ENCODE results near the gene CCL16. TPM values are rescaled to one million over a fixed set of nuclear protein-coding genes. Genes with fewer than 3 reads are reported as not detected.
A peak's percentile ranks its signal among the peaks of the same experiment; 100 is the strongest.

The CCL16 gene
- total and polyA plus RNA-seq, 5 donors: 0.15 to 0.29 TPM; not detected in 3

GRCh38 chr17:35984140-35984539 is 2.8 kb upstream of the CCL16 start:
- no peak for ATAC-seq
- intact Hi-C loops (cut with DNase I): no loop called here
- no peak for DNase-seq
- no peaks in the 10 kb centered on the region for H3K27me3 ChIP-seq (ENCODE audit: control insufficient read depth, insufficient read depth)
- peaks cover 4% of the 10 kb centered on the region for H3K4me1 ChIP-seq (ENCODE audit: control insufficient read depth, insufficient read depth, low read length)
- H3K4me3 ChIP-seq (ENCODE audit: low read length): no peak overlapping the region
- H3K9me3 ChIP-seq (ENCODE audit: control insufficient read depth, low read length): no peaks in the 10 kb centered on the region
- no peak overlapping the region for H3K27ac ChIP-seq (ENCODE audit: low read length)
- 94% methylated on average over 6 of the region's 6 CpGs for WGBS

- Histone ChIP-seq H3K9me3 (ENCODE audit: control insufficient read depth, low read length) (no peaks in the 10 kb centered on the region), H3K4me3 (ENCODE audit: low read length) (no peak overlapping the region), H3K4me1 (ENCODE audit: control insufficient read depth, insufficient read depth, low read length) (peaks cover 4% of the 10 kb centered on the region), H3K27ac (ENCODE audit: low read length) (no peak overlapping the region), H3K27me3 (ENCODE audit: control insufficient read depth, insufficient read depth) (no peaks in the 10 kb centered on the region)
- ATAC-seq: no peak
- DNase-seq: no peak
- whole genome bisulfite sequencing: 85% methylated on average over 3 of the region's 3 CpGs
- intact Hi-C loops (cut with DNase I): no loop called here
Observed at GRCh38 chr17:35982409-35983191, 1.3 kb upstream of the CCL16 start.

GRCh38 chr17:35981908-35982330 is 622 bp upstream of the CCL16 start:
- no peak overlapping the region for H3K27ac ChIP-seq (ENCODE audit: low read length)
- WGBS: 78% methylated on average over 4 of the region's 4 CpGs

GRCh38 chr17:35978346-35978745 is 3.0 kb downstream of the CCL16 start:
- H3K4me1 ChIP-seq (ENCODE audit: control insufficient read depth, insufficient read depth, low read length): no peaks in the 10 kb centered on the region
- DNase-seq (no peak), ATAC-seq (no peak)
- 82% methylated on average over 3 of the region's 3 CpGs for WGBS
- H3K27ac ChIP-seq (ENCODE audit: low read length): no peak overlapping the region
- intact Hi-C loops (cut with DNase I): loop anchor here in 2 of 4 donors (10.0 kb wide), 2 partner anchors 166 to 496 kb away; no protein-coding TSS in a partner anchor
- no peaks in the 10 kb centered on the region for H3K27me3 ChIP-seq (ENCODE audit: control insufficient read depth, insufficient read depth)
- H3K9me3 ChIP-seq (ENCODE audit: control insufficient read depth, low read length): no peaks in the 10 kb centered on the region
- H3K4me3 ChIP-seq (ENCODE audit: low read length): no peak overlapping the region

More at GRCh38 chr17:35981908-35982330, 622 bp upstream of the CCL16 start:
- intact Hi-C loops (cut with DNase I): no loop called here
- DNase-seq (no peak), ATAC-seq (no peak)
- H3K27me3 ChIP-seq (ENCODE audit: control insufficient read depth, insufficient read depth): no peaks in the 10 kb centered on the region
- peaks cover 2% of the 10 kb centered on the region for H3K4me1 ChIP-seq (ENCODE audit: control insufficient read depth, insufficient read depth, low read length)
- no peak overlapping the region for H3K4me3 ChIP-seq (ENCODE audit: low read length)
- no peaks in the 10 kb centered on the region for H3K9me3 ChIP-seq (ENCODE audit: control insufficient read depth, low read length)

- ATAC-seq: no peak
- Histone ChIP-seq H3K9me3 (ENCODE audit: control insufficient read depth, low read length) (no peaks in the 10 kb centered on the region), H3K4me3 (ENCODE audit: low read length) (no peak overlapping the region), H3K4me1 (ENCODE audit: control insufficient read depth, insufficient read depth, low read length) (no peaks in the 10 kb centered on the region), H3K27ac (ENCODE audit: low read length) (no peak overlapping the region), H3K27me3 (ENCODE audit: control insufficient read depth, insufficient read depth) (no peaks in the 10 kb centered on the region)
- 95% methylated on average over 7 of the region's 7 CpGs for WGBS
- DNase-seq: no peak
- intact Hi-C loops (cut with DNase I): loop anchor here in 2 of 4 donors (10.0 kb wide), 2 partner anchors 167 to 497 kb away; no protein-coding TSS in a partner anchor
Observed at GRCh38 chr17:35977509-35977908, 3.8 kb downstream of the CCL16 start.

- Histone ChIP-seq H3K27me3 (ENCODE audit: control insufficient read depth, insufficient read depth) (no peaks in the 10 kb centered on the region), H3K4me1 (ENCODE audit: control insufficient read depth, insufficient read depth, low read length) (no peaks in the 10 kb centered on the region), H3K4me3 (ENCODE audit: low read length) (no peak overlapping the region), H3K27ac (ENCODE audit: low read length) (no peak overlapping the region), H3K9me3 (ENCODE audit: control insufficient read depth, low read length) (no peaks in the 10 kb centered on the region)
- DNase-seq (peak in 2 of 3 donors; percentile 12 to 59), ATAC-seq (peak; percentile 64 to 71)
- 55% methylated on average over 10 of the region's 10 CpGs for WGBS
- intact Hi-C loops (cut with DNase I): loop anchor here in 2 of 4 donors (5.0 to 10.0 kb wide), 3 partner anchors 171 to 501 kb away; no protein-coding TSS in a partner anchor
Observed at GRCh38 chr17:35973333-35974260, 7.7 kb downstream of the CCL16 start.

- no peak overlapping the region for H3K4me3 ChIP-seq (ENCODE audit: low read length)
- no peaks in the 10 kb centered on the region for H3K4me1 ChIP-seq (ENCODE audit: control insufficient read depth, insufficient read depth, low read length)
- WGBS: 73% methylated on average over 4 of the region's 4 CpGs
- no peaks in the 10 kb centered on the region for H3K27me3 ChIP-seq (ENCODE audit: control insufficient read depth, insufficient read depth)
- no peaks in the 10 kb centered on the region for H3K9me3 ChIP-seq (ENCODE audit: control insufficient read depth, low read length)
- intact Hi-C loops (cut with DNase I): loop anchor here in 2 of 4 donors (5.0 to 10.0 kb wide), 3 partner anchors 172 to 502 kb away; no protein-coding TSS in a partner anchor
- ATAC-seq (no peak), DNase-seq (no peak)
- no peak overlapping the region for H3K27ac ChIP-seq (ENCODE audit: low read length)
Observed at GRCh38 chr17:35972945-35973332, 8.4 kb downstream of the CCL16 start.

- 83% methylated on average over 6 of the region's 6 CpGs for WGBS
- no peak overlapping the region for H3K4me3 ChIP-seq (ENCODE audit: low read length)
- intact Hi-C loops (cut with DNase I): loop anchor here in 2 of 4 donors (5.0 to 10.0 kb wide), 3 partner anchors 172 to 502 kb away; no protein-coding TSS in a partner anchor
- ATAC-seq (no peak), DNase-seq (no peak)
- no peak overlapping the region for H3K27ac ChIP-seq (ENCODE audit: low read length)
- no peaks in the 10 kb centered on the region for H3K4me1 ChIP-seq (ENCODE audit: control insufficient read depth, insufficient read depth, low read length)
- no peaks in the 10 kb centered on the region for H3K27me3 ChIP-seq (ENCODE audit: control insufficient read depth, insufficient read depth)
- no peaks in the 10 kb centered on the region for H3K9me3 ChIP-seq (ENCODE audit: control insufficient read depth, low read length)
Observed at GRCh38 chr17:35972535-35972934, 8.8 kb downstream of the CCL16 start.

- Histone ChIP-seq H3K9me3 (ENCODE audit: control insufficient read depth, low read length) (no peaks in the 10 kb centered on the region), H3K4me3 (ENCODE audit: low read length) (no peak overlapping the region), H3K4me1 (ENCODE audit: control insufficient read depth, insufficient read depth, low read length) (no peaks in the 10 kb centered on the region), H3K27me3 (ENCODE audit: control insufficient read depth, insufficient read depth) (no peaks in the 10 kb centered on the region), H3K27ac (ENCODE audit: low read length) (no peak overlapping the region)
- intact Hi-C loops (cut with DNase I): loop anchor here in 2 of 4 donors (5.0 to 10.0 kb wide), 3 partner anchors 173 to 503 kb away; no protein-coding TSS in a partner anchor
- ATAC-seq: no peak
- 69% methylated on average over 1 of the region's 1 CpG for WGBS
- no peak for DNase-seq
Observed at GRCh38 chr17:35972066-35972465, 9.2 kb downstream of the CCL16 start.

GRCh38 chr17:35969558-35970380 is 11.5 kb downstream of the CCL16 start:
- Histone ChIP-seq H3K27ac (ENCODE audit: low read length) (no peak overlapping the region), H3K4me1 (ENCODE audit: control insufficient read depth, insufficient read depth, low read length) (no peaks in the 10 kb centered on the region), H3K4me3 (ENCODE audit: low read length) (no peak overlapping the region), H3K27me3 (ENCODE audit: control insufficient read depth, insufficient read depth) (no peaks in the 10 kb centered on the region), H3K9me3 (ENCODE audit: control insufficient read depth, low read length) (no peaks in the 10 kb centered on the region)
- DNase-seq (peak; percentile 61 to 85 (median 68)), ATAC-seq (peak; percentile 60 to 70)
- intact Hi-C loops (cut with DNase I): loop anchor here (5.0 to 10.0 kb wide), 5 partner anchors 175 to 515 kb away; partner anchors contain the start of gene ZNHIT3 (in 1 of the 4)
- 35% methylated on average over 8 of the region's 8 CpGs for WGBS
